ENCODE data around the gene LAPTM5. TPM values are rescaled to one million over a fixed set of nuclear protein-coding genes. Genes with fewer than 3 reads are reported as not detected.
A peak's percentile ranks its signal among the peaks of the same experiment; 100 is the strongest.

LAPTM5 gene
- total and polyA plus RNA-seq, 4 donors: 58.7 to 653 (median 271) TPM

- H3K4me3 ChIP-seq: no peak overlapping the region
- peaks cover 0 to 2% (median 0%) of the 10 kb centered on the region in 4 donors for H3K9me3 ChIP-seq (ENCODE audit: control insufficient read depth in 4 of 4, insufficient read depth in 3 of 4, low read length in 3 of 4)
- peaks cover 0 to 7% (median 0%) of the 10 kb centered on the region in 5 donors for H3K4me1 ChIP-seq (ENCODE audit: control insufficient read depth in 5 of 5, insufficient read depth in 5 of 5, low read length in 5 of 5)
- no peaks in the 10 kb centered on the region for H3K36me3 ChIP-seq (ENCODE audit: control insufficient read depth in 4 of 4, insufficient read depth in 4 of 4, low read length in 4 of 4)
- ATAC-seq (ENCODE audit: insufficient read depth, low FRiP score) (no peak), DNase-seq (no peak)
- 40 to 71% methylated on average over 4 of the region's 4 CpGs for WGBS, 2 donors
- no peak overlapping the region for H3K9ac ChIP-seq (ENCODE audit: insufficient read depth in 1 of 2, low read length in 2 of 2)
- TF ChIP-seq CTCF (IDR thresholded peaks at IDR 0.05; ENCODE audit: control extremely low read depth, extremely low read depth): no peak
- H3K27ac ChIP-seq (ENCODE audit: low read depth in 1 of 2, low read length in 1 of 2): peak overlapping the region in 1 of 2 donors; percentile 84
- no peaks in the 10 kb centered on the region for H3K27me3 ChIP-seq (ENCODE audit: control insufficient read depth in 3 of 3, insufficient read depth in 3 of 3, low read length in 2 of 3)
Measured at GRCh38 chr1:30756206-30756544, 1.4 kb downstream of the LAPTM5 start.

GRCh38 chr1:30755746-30756145, 1.8 kb downstream of the LAPTM5 start:
- H3K36me3 ChIP-seq (ENCODE audit: control insufficient read depth in 4 of 4, insufficient read depth in 4 of 4, low read length in 4 of 4): no peaks in the 10 kb centered on the region
- no peak overlapping the region for H3K9ac ChIP-seq (ENCODE audit: insufficient read depth in 1 of 2, low read length in 2 of 2)
- no peak for DNase-seq
- WGBS, 2 donors: 54 to 63% methylated on average over 4 of the region's 4 CpGs
- H3K27ac ChIP-seq (ENCODE audit: low read depth in 1 of 2, low read length in 1 of 2): peak overlapping the region in 1 of 2 donors; percentile 84
- no peak for TF ChIP-seq CTCF (IDR thresholded peaks at IDR 0.05; ENCODE audit: control extremely low read depth, extremely low read depth)
- no peaks in the 10 kb centered on the region for H3K27me3 ChIP-seq (ENCODE audit: control insufficient read depth in 3 of 3, insufficient read depth in 3 of 3, low read length in 2 of 3)
- H3K9me3 ChIP-seq (ENCODE audit: control insufficient read depth in 4 of 4, insufficient read depth in 3 of 4, low read length in 3 of 4): peaks cover 0 to 2% (median 0%) of the 10 kb centered on the region in 4 donors
- H3K4me1 ChIP-seq (ENCODE audit: control insufficient read depth in 5 of 5, insufficient read depth in 5 of 5, low read length in 5 of 5): peaks cover 0 to 7% (median 0%) of the 10 kb centered on the region in 5 donors
- ATAC-seq (ENCODE audit: insufficient read depth, low FRiP score): no peak
- peak overlapping the region; percentile 14 for H3K4me3 ChIP-seq

GRCh38 chr1:30755334-30755733, 2.2 kb downstream of the LAPTM5 start:
- Histone ChIP-seq H3K4me1 (ENCODE audit: control insufficient read depth in 5 of 5, insufficient read depth in 5 of 5, low read length in 5 of 5) (peaks cover 0 to 7% (median 0%) of the 10 kb centered on the region in 5 donors), H3K27me3 (ENCODE audit: control insufficient read depth in 3 of 3, insufficient read depth in 3 of 3, low read length in 2 of 3) (no peaks in the 10 kb centered on the region), H3K4me3 (peak overlapping the region; percentile 12), H3K9ac (ENCODE audit: insufficient read depth in 1 of 2, low read length in 2 of 2) (no peak overlapping the region), H3K36me3 (ENCODE audit: control insufficient read depth in 4 of 4, insufficient read depth in 4 of 4, low read length in 4 of 4) (no peaks in the 10 kb centered on the region), H3K9me3 (ENCODE audit: control insufficient read depth in 4 of 4, insufficient read depth in 3 of 4, low read length in 3 of 4) (peaks cover 0 to 2% (median 0%) of the 10 kb centered on the region in 4 donors), H3K27ac (ENCODE audit: low read depth in 1 of 2, low read length in 1 of 2) (peak overlapping the region in 1 of 2 donors; percentile 44)
- no peak for DNase-seq
- WGBS, 2 donors: 79 to 84% methylated on average over 6 of the region's 6 CpGs
- no peak for ATAC-seq (ENCODE audit: insufficient read depth, low FRiP score)
- no peak for TF ChIP-seq CTCF (IDR thresholded peaks at IDR 0.05; ENCODE audit: control extremely low read depth, extremely low read depth)

- no peak overlapping the region for H3K27ac ChIP-seq (ENCODE audit: low read depth in 1 of 2, low read length in 1 of 2)
- H3K36me3 ChIP-seq (ENCODE audit: control insufficient read depth in 4 of 4, insufficient read depth in 4 of 4, low read length in 4 of 4): no peaks in the 10 kb centered on the region
- DNase-seq: no peak
- WGBS, 2 donors: 56 to 76% methylated on average over 9 of the region's 9 CpGs
- no peaks in the 10 kb centered on the region for H3K27me3 ChIP-seq (ENCODE audit: control insufficient read depth in 3 of 3, insufficient read depth in 3 of 3, low read length in 2 of 3)
- TF ChIP-seq CTCF (IDR thresholded peaks at IDR 0.05; ENCODE audit: control extremely low read depth, extremely low read depth): no peak
- ATAC-seq (ENCODE audit: insufficient read depth, low FRiP score): no peak
- H3K4me3 ChIP-seq: no peak overlapping the region
- H3K9me3 ChIP-seq (ENCODE audit: control insufficient read depth in 4 of 4, insufficient read depth in 3 of 4, low read length in 3 of 4): peaks cover 0 to 2% (median 0%) of the 10 kb centered on the region in 4 donors
- peaks cover 0 to 5% (median 0%) of the 10 kb centered on the region in 5 donors for H3K4me1 ChIP-seq (ENCODE audit: control insufficient read depth in 5 of 5, insufficient read depth in 5 of 5, low read length in 5 of 5)
- H3K9ac ChIP-seq (ENCODE audit: insufficient read depth in 1 of 2, low read length in 2 of 2): no peak overlapping the region
Measured at GRCh38 chr1:30754684-30755171, 2.8 kb downstream of the LAPTM5 start.

All from lung (tissue), 12 donors.